Gastroesophageal sphincter (tissue), 3 donors: ENCODE measurements around the gene LEMD2.

Experiments used
- EP300 ChIP-seq: sonication (generic); formaldehyde crosslinking; IDR thresholded peaks from one replicate; pipeline ENCODE4 v1.6.1; 2017; ENCODE audit warnings: antibody characterized with exemption, mild to moderate bottlenecking
- POLR2A ChIP-seq, 2 donors: fragments of 450-650 bp; IDR thresholded peaks; one replicate each; pipeline ENCODE4 v1.6.1; 2017; ENCODE audit warnings: antibody characterized with exemption in 2 of 2, mild to moderate bottlenecking in 2 of 2, moderate library complexity in 1 of 2
- POLR2AphosphoS5 ChIP-seq: sonication (generic); formaldehyde crosslinking; IDR thresholded peaks from one replicate; pipeline ENCODE4 v1.6.1; 2017; ENCODE audit warnings: antibody characterized with exemption
- TF ChIP-seq, protein P1 (sequence below), 4 experiments: fragments of 200-600 bp in 2 of 4; fragments of 450-650 bp in 2 of 4; sonication (generic) in 1 of 4; IDR thresholded peaks; one replicate each; pipeline ENCODE4 v1.5.1; 2017 to 2019; ENCODE audit warnings: antibody characterized with exemption in 4 of 4, mild to moderate bottlenecking in 2 of 4, moderate library complexity in 2 of 4

DNA sequence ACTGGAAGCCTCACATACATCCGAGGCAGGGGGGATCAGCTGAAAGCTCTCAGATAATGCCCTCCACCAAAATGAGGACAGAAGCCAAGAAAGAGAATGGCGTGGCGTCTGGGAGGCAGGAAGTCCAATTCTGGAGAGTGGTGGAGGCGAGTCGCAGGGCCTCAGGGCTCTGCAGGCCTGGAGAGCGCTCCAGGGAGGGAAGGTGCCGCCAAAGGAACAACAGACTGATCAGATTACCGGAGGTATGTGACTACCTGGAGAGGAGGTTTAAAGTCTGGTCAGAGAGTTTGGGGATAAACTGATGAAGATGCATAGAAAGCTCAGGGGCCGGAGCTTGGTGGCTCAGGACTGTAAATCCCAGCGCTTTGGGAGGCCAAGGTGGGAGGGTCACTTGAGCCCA, 31.0 kb downstream of the LEMD2 start:
- TF ChIP-seq, protein P1, sequence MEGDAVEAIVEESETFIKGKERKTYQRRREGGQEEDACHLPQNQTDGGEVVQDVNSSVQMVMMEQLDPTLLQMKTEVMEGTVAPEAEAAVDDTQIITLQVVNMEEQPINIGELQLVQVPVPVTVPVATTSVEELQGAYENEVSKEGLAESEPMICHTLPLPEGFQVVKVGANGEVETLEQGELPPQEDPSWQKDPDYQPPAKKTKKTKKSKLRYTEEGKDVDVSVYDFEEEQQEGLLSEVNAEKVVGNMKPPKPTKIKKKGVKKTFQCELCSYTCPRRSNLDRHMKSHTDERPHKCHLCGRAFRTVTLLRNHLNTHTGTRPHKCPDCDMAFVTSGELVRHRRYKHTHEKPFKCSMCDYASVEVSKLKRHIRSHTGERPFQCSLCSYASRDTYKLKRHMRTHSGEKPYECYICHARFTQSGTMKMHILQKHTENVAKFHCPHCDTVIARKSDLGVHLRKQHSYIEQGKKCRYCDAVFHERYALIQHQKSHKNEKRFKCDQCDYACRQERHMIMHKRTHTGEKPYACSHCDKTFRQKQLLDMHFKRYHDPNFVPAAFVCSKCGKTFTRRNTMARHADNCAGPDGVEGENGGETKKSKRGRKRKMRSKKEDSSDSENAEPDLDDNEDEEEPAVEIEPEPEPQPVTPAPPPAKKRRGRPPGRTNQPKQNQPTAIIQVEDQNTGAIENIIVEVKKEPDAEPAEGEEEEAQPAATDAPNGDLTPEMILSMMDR (IDR thresholded peaks at IDR 0.05), result no peak
- TF ChIP-seq EP300, result no peak
- no peak for TF ChIP-seq POLR2A (IDR thresholded peaks at IDR 0.05)
- no peak for TF ChIP-seq POLR2AphosphoS5
